ENCODE results near the gene FAM181B. TPM values are rescaled to one million over a fixed set of nuclear protein-coding genes. Genes with fewer than 3 reads are reported as not detected.

FAM181B gene
- total RNA-seq, 2 donors from 2014 or later: 1.0 to 5.9 TPM

DNA sequence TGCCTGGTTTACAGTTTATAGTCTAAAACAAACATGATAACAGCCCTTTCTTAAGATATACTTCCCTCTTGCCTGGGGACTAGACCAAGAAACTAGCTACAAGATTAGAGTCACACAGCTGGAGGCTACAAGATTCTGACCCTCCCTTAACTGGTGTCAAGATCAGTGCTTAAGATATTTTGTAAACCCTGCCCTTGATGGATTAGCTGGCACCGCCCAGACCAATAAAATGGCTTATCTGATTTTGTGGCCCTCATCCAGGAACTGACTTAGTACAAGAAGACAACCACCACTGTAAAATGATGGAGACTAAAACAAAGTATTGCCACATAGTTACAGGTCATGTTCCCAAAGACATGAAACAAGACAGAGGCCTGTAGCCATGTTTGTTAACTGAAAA lies 53.4 kb downstream of the FAM181B start:
- Histone ChIP-seq H3K4me1 (no peaks in the 10 kb centered on the region), H3K4me3 (no peak overlapping the region), H3K27me3 (no peaks in the 10 kb centered on the region), H3K27ac (no peak overlapping the region), H3K9me3 (no peaks in the 10 kb centered on the region), H3K36me3 (replicated peaks in 1 of 2; ENCODE audit: insufficient read depth in 1 of 2, low read depth in 2 of 2) (no peaks in the 10 kb centered on the region)
- ATAC-seq (no peak), DNase-seq (no peak)
- 60 to 73% methylated on average over 1 of the region's 1 CpG for WGBS, 2 donors
- intact Hi-C loops (cut with DNase I): no loop called here
- no peak for TF ChIP-seq POLR2A (IDR thresholded peaks at IDR 0.05)
- TF ChIP-seq, protein P1, sequence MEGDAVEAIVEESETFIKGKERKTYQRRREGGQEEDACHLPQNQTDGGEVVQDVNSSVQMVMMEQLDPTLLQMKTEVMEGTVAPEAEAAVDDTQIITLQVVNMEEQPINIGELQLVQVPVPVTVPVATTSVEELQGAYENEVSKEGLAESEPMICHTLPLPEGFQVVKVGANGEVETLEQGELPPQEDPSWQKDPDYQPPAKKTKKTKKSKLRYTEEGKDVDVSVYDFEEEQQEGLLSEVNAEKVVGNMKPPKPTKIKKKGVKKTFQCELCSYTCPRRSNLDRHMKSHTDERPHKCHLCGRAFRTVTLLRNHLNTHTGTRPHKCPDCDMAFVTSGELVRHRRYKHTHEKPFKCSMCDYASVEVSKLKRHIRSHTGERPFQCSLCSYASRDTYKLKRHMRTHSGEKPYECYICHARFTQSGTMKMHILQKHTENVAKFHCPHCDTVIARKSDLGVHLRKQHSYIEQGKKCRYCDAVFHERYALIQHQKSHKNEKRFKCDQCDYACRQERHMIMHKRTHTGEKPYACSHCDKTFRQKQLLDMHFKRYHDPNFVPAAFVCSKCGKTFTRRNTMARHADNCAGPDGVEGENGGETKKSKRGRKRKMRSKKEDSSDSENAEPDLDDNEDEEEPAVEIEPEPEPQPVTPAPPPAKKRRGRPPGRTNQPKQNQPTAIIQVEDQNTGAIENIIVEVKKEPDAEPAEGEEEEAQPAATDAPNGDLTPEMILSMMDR (IDR thresholded peaks at IDR 0.05): no peak

Small RNA genes lying within 50 kb of the gene (small RNA-seq; reads per million reads assigned to genes)
- not detected for gene RPS28P7

Other genes with a start within 250 kb of the FAM181B start
- 10 to 100 TPM; 16.8 to 38.9 TPM for gene PRCP, start 166.6 kb upstream of the FAM181B start, total RNA-seq
- gene DDIAS, start 167.9 kb upstream of the FAM181B start, total RNA-seq: not detected